Measurements from ENCODE around the gene SPATS2. TPM values are rescaled to one million over a fixed set of nuclear protein-coding genes. Genes with fewer than 3 reads are reported as not detected.

SPATS2 gene
- total RNA-seq, 1 experiment from 2014 or later: 74.2 TPM

DNA sequence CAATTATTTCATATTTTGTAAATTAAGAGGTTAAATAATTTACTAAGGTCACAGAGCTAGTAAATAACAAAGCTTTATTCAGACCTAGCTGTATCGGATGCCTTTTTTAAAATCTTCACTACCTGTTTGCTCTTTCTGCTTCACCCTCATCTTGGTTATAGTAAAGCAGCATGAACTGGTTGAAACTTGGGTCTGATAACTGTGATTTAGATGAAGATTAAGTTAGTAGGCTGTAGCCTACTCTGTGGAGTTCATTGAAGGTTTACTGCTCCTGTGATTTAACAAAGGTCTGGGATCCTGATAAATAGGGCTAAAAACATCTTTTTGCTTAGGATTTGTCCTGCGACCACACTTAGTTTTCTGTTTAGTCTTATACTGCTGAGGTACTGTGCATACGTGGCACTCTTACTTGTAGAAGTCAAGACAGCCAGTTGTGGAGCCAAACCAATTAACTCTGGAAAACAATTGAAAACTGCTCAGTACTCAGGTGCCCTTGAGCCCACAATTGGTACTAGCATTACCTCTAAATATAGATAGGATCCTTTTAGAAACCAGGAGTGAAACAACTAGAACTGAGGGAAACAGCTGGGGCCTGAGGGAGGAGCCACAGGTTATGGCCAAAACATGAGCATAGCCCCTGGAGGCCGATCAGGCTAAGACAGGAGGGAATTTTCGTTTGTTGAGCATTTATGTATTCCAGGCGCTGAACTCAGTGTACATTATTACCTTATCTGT lies 2.3 kb downstream of the SPATS2 start:
- no peak for DNase-seq (ENCODE audit: low read depth, low spot score)
- TF ChIP-seq FOSL1 (IDR thresholded peaks at IDR 0.05; ENCODE audit: low read depth): no peak
- TF ChIP-seq, protein P1, sequence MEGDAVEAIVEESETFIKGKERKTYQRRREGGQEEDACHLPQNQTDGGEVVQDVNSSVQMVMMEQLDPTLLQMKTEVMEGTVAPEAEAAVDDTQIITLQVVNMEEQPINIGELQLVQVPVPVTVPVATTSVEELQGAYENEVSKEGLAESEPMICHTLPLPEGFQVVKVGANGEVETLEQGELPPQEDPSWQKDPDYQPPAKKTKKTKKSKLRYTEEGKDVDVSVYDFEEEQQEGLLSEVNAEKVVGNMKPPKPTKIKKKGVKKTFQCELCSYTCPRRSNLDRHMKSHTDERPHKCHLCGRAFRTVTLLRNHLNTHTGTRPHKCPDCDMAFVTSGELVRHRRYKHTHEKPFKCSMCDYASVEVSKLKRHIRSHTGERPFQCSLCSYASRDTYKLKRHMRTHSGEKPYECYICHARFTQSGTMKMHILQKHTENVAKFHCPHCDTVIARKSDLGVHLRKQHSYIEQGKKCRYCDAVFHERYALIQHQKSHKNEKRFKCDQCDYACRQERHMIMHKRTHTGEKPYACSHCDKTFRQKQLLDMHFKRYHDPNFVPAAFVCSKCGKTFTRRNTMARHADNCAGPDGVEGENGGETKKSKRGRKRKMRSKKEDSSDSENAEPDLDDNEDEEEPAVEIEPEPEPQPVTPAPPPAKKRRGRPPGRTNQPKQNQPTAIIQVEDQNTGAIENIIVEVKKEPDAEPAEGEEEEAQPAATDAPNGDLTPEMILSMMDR (IDR thresholded peaks at IDR 0.05 in 2 of 3, conservative IDR thresholded peaks at IDR 0.05 in 1 of 3; ENCODE audit: borderline replicate concordance in 1 of 3, insufficient read depth in 1 of 3, low read depth in 2 of 3, low read length in 2 of 3): peak in 2 of 3 experiments; percentile 51 to 52; a peak in 4 of 6 replicates
- ATAC-seq: peak; percentile 31
- Histone ChIP-seq H3K4me2 (ENCODE audit: low read length) (peak overlapping the region; percentile 71), H3K4me3 (replicated peaks in 1 of 2; ENCODE audit: low read depth in 1 of 2, low read length in 2 of 2) (no peak overlapping the region; a peak in 1 of 4 replicates), H3K9me2 (ENCODE audit: insufficient read depth) (no peaks in the 10 kb centered on the region), H3K9me3 (ENCODE audit: control insufficient read depth in 1 of 2, insufficient read depth in 1 of 2, low read depth in 1 of 2, low read length in 2 of 2) (no peaks in the 10 kb centered on the region), H2AFZ (ENCODE audit: low read depth, low read length, poor library complexity, severe bottlenecking) (no peak overlapping the region), H3K4me1 (ENCODE audit: control insufficient read depth in 1 of 2, insufficient read depth in 2 of 2, low read length in 2 of 2) (peaks cover 42 to 58% of the 10 kb centered on the region in 2 experiments), H3K36me3 (ENCODE audit: control insufficient read depth in 1 of 2, insufficient read depth in 2 of 2, low read length in 2 of 2) (no peaks in the 10 kb centered on the region), H3K79me2 (ENCODE audit: insufficient read depth, low read length) (peaks cover 79% of the 10 kb centered on the region), H3K9ac (ENCODE audit: low read length) (peak overlapping the region; percentile 10), H3K27me3 (ENCODE audit: insufficient read depth, low read length) (no peaks in the 10 kb centered on the region), H3K27ac (ENCODE audit: low read depth, low read length) (peak overlapping the region; percentile 99), H4K20me1 (ENCODE audit: insufficient read depth) (peaks cover 9% of the 10 kb centered on the region; the same call in 1 of the 2 replicates)
- CTCF ChIA-PET: interaction anchor here (1.5 to 2.0 kb wide), 2 partner anchors 12 to 145 kb away, joined by 4 to 6 read pairs; no protein-coding TSS in a partner anchor
- BruUV-seq (replicated peaks): no TSS peak
- intact Hi-C loops (cut with micrococcal nuclease): no loop called here
- POLR2A ChIA-PET: interaction anchor here (1.1 kb wide), 1 partner anchor 121 kb away, joined by 3 read pairs; no protein-coding TSS in a partner anchor
- RAD21 ChIA-PET (ENCODE audit: low non-redundant PET in 1 of 2, low total read pairs in 2 of 2, uncharacterized antibody in 2 of 2, unreplicated experiment in 2 of 2): interaction anchor here in 1 of 2 experiments (0.7 kb wide), 1 partner anchor 28 kb away, joined by 3 read pairs; no protein-coding TSS in a partner anchor

DNA sequence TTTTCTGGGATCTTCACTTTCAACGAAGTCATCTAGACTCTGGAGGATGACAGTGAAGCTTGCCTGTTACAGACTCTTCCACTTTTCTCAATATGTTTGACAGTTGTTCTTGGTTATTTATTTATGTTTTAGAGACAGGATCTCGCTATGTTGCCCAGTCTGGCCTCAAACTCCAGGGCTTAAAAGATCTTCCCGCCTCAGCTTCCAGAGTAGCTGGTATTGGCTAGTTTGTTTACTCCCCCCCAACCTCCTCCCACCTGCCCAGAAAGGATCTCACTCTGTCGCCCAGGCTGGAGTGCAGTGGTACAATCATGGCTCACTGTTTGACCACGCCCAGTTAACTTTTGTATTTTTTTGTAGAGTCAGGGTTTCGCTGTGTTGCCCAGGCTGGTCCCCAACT lies 3.3 kb downstream of the SPATS2 start:
- intact Hi-C loops (cut with micrococcal nuclease): no loop called here
- Histone ChIP-seq H3K27me3 (ENCODE audit: insufficient read depth, low read length) (no peaks in the 10 kb centered on the region), H2AFZ (ENCODE audit: low read depth, low read length, poor library complexity, severe bottlenecking) (no peak overlapping the region), H3K36me3 (ENCODE audit: control insufficient read depth in 1 of 2, insufficient read depth in 2 of 2, low read length in 2 of 2) (no peaks in the 10 kb centered on the region; a peak in 1 of 4 replicates), H3K27ac (ENCODE audit: low read depth, low read length) (no peak overlapping the region), H3K79me2 (ENCODE audit: insufficient read depth, low read length) (peaks cover 88% of the 10 kb centered on the region), H3K4me1 (ENCODE audit: control insufficient read depth in 1 of 2, insufficient read depth in 2 of 2, low read length in 2 of 2) (peaks cover 33 to 57% of the 10 kb centered on the region in 2 experiments), H3K4me2 (ENCODE audit: low read length) (peak overlapping the region; percentile 71; the same call in 1 of the 2 replicates), H3K9ac (ENCODE audit: low read length) (no peak overlapping the region), H3K9me3 (ENCODE audit: control insufficient read depth in 1 of 2, insufficient read depth in 1 of 2, low read depth in 1 of 2, low read length in 2 of 2) (no peaks in the 10 kb centered on the region), H4K20me1 (ENCODE audit: insufficient read depth) (peaks cover 9% of the 10 kb centered on the region; the same call in 1 of the 2 replicates), H3K4me3 (replicated peaks in 1 of 2; ENCODE audit: low read depth in 1 of 2, low read length in 2 of 2) (no peak overlapping the region), H3K9me2 (ENCODE audit: insufficient read depth) (no peaks in the 10 kb centered on the region)
- ChIA-PET RAD21 (ENCODE audit: low non-redundant PET in 1 of 2, low total read pairs in 2 of 2, uncharacterized antibody in 2 of 2, unreplicated experiment in 2 of 2) (interaction anchor here in 1 of 2 experiments (0.7 kb wide), 1 partner anchor 27 kb away, joined by 3 read pairs; no protein-coding TSS in a partner anchor), CTCF (interaction anchor here (1.5 to 2.0 kb wide), 2 partner anchors 13 to 144 kb away, joined by 4 to 6 read pairs; no protein-coding TSS in a partner anchor), POLR2A (interaction anchor here (1.1 kb wide), 1 partner anchor 120 kb away, joined by 3 read pairs; no protein-coding TSS in a partner anchor)
- no peak for ATAC-seq
- no TSS peak for BruUV-seq (replicated peaks)
- no peak for DNase-seq (ENCODE audit: low read depth, low spot score)
- no peak for TF ChIP-seq POLR2A (IDR thresholded peaks at IDR 0.05; ENCODE audit: borderline replicate concordance, extremely low read depth, insufficient read depth, insufficient read length)
- TF ChIP-seq, protein P2, sequence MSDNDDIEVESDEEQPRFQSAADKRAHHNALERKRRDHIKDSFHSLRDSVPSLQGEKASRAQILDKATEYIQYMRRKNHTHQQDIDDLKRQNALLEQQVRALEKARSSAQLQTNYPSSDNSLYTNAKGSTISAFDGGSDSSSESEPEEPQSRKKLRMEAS (IDR thresholded peaks at IDR 0.05): no peak
- no peak for TF ChIP-seq SIN3A (IDR thresholded peaks at IDR 0.05; ENCODE audit: low read depth)
- TF ChIP-seq ZNF274 (IDR thresholded peaks at IDR 0.05; ENCODE audit: low read depth, low read length): no peak
- no peak for TF ChIP-seq EGR1 (IDR thresholded peaks at IDR 0.05; ENCODE audit: low read depth)
- no peak for TF ChIP-seq JUND (IDR thresholded peaks at IDR 0.05)
- no peak for TF ChIP-seq YY1 (IDR thresholded peaks at IDR 0.05; ENCODE audit: extremely low read depth, insufficient replicate concordance, low read depth, low read length)
- no peak for TF ChIP-seq ZFX (IDR thresholded peaks at IDR 0.05)
- TF ChIP-seq, protein P3, sequence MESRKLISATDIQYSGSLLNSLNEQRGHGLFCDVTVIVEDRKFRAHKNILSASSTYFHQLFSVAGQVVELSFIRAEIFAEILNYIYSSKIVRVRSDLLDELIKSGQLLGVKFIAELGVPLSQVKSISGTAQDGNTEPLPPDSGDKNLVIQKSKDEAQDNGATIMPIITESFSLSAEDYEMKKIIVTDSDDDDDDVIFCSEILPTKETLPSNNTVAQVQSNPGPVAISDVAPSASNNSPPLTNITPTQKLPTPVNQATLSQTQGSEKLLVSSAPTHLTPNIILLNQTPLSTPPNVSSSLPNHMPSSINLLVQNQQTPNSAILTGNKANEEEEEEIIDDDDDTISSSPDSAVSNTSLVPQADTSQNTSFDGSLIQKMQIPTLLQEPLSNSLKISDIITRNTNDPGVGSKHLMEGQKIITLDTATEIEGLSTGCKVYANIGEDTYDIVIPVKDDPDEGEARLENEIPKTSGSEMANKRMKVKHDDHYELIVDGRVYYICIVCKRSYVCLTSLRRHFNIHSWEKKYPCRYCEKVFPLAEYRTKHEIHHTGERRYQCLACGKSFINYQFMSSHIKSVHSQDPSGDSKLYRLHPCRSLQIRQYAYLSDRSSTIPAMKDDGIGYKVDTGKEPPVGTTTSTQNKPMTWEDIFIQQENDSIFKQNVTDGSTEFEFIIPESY (IDR thresholded peaks at IDR 0.05; ENCODE audit: extremely low read depth, insufficient replicate concordance, low read length): no peak
- TF ChIP-seq, protein P4, sequence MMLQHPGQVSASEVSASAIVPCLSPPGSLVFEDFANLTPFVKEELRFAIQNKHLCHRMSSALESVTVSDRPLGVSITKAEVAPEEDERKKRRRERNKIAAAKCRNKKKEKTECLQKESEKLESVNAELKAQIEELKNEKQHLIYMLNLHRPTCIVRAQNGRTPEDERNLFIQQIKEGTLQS (IDR thresholded peaks at IDR 0.05): no peak
- no peak for TF ChIP-seq TCF7L2 (IDR thresholded peaks at IDR 0.05; ENCODE audit: borderline replicate concordance, extremely low read depth, insufficient read depth, insufficient read length)
